ENCODE results near the gene AS3MT.

The AS3MT gene

GRCh38 chr10:102878629-102879028 lies 9.4 kb downstream of the AS3MT start:
- TF ChIP-seq, protein P1, sequence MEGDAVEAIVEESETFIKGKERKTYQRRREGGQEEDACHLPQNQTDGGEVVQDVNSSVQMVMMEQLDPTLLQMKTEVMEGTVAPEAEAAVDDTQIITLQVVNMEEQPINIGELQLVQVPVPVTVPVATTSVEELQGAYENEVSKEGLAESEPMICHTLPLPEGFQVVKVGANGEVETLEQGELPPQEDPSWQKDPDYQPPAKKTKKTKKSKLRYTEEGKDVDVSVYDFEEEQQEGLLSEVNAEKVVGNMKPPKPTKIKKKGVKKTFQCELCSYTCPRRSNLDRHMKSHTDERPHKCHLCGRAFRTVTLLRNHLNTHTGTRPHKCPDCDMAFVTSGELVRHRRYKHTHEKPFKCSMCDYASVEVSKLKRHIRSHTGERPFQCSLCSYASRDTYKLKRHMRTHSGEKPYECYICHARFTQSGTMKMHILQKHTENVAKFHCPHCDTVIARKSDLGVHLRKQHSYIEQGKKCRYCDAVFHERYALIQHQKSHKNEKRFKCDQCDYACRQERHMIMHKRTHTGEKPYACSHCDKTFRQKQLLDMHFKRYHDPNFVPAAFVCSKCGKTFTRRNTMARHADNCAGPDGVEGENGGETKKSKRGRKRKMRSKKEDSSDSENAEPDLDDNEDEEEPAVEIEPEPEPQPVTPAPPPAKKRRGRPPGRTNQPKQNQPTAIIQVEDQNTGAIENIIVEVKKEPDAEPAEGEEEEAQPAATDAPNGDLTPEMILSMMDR (IDR thresholded peaks at IDR 0.05; ENCODE audit: control insufficient read depth, insufficient read depth, low read depth, low read length, missing control alignments), result no peak
- no peak overlapping the region for H3K4me3 ChIP-seq (ENCODE audit: control insufficient read depth, low read depth, low read length)
- no peak for DNase-seq (ENCODE audit: low read depth)

- TF ChIP-seq, protein P1 (IDR thresholded peaks at IDR 0.05; ENCODE audit: control insufficient read depth, insufficient read depth, low read depth, low read length, missing control alignments), result no peak
- H3K4me3 ChIP-seq (ENCODE audit: control insufficient read depth, low read depth, low read length), result no peak overlapping the region
- no peak for DNase-seq (ENCODE audit: low read depth)
These were observed 11.0 kb downstream of the AS3MT start for GRCh38 chr10:102880256-102880655.

GRCh38 chr10:102888048-102888447 lies 18.8 kb downstream of the AS3MT start:
- no peak overlapping the region for H3K4me3 ChIP-seq (ENCODE audit: control insufficient read depth, low read depth, low read length)
- DNase-seq (ENCODE audit: low read depth), result no peak
- TF ChIP-seq, protein P1 (IDR thresholded peaks at IDR 0.05; ENCODE audit: control insufficient read depth, insufficient read depth, low read depth, low read length, missing control alignments), result no peak

GRCh38 chr10:102894466-102895213 lies 25.4 kb downstream of the AS3MT start:
- TF ChIP-seq, protein P1 (IDR thresholded peaks at IDR 0.05; ENCODE audit: control insufficient read depth, insufficient read depth, low read depth, low read length, missing control alignments), result no peak
- no peak overlapping the region for H3K4me3 ChIP-seq (ENCODE audit: control insufficient read depth, low read depth, low read length)
- no peak for DNase-seq (ENCODE audit: low read depth)

DNA sequence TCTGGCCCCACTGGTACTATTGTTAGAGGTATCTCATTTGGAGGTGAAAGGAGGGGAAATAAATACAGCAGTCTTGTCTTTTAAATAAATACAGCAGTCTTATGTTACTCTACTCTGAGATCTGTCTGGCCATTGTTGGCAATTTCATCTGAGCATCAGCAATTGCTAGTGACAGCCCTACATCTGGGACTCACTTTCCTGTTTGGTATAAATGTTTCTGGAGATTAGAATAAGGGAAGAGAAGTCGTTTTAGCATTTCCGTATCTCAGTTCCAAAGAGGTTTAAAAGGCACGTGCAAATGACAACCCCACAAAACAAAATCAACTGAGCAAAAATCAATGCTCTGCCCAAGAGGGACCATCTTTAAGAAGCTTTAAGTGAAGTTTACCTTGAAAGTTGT lies 30.7 kb downstream of the AS3MT start:
- TF ChIP-seq, protein P1 (IDR thresholded peaks at IDR 0.05; ENCODE audit: control insufficient read depth, insufficient read depth, low read depth, low read length, missing control alignments), result no peak
- DNase-seq (ENCODE audit: low read depth), result no peak
- no peak overlapping the region for H3K4me3 ChIP-seq (ENCODE audit: control insufficient read depth, low read depth, low read length)

- H3K4me3 ChIP-seq (ENCODE audit: control insufficient read depth, low read depth, low read length), result no peak overlapping the region
- TF ChIP-seq, protein P1 (IDR thresholded peaks at IDR 0.05; ENCODE audit: control insufficient read depth, insufficient read depth, low read depth, low read length, missing control alignments), result no peak
- DNase-seq (ENCODE audit: low read depth), result no peak
These were observed 35.1 kb downstream of the AS3MT start for GRCh38 chr10:102904346-102904745.
